Type B pancreatic cell (in vitro differentiated cells): ENCODE data around the gene RBFOX1. TPM values are rescaled to one million over a fixed set of nuclear protein-coding genes. Genes with fewer than 3 reads are reported as not detected.

Experiments used
- DNase-seq: peaks from one replicate; pipeline ENCODE4 v3.0.0; 2021; ENCODE audit warnings: mixed read lengths; ENCODE audit not compliant: unreplicated experiment; ENCODE audit errors: extremely low spot score
- H3K27ac Mint-ChIP-seq: 2 replicates; pipeline ENCODE4 v1.8.0; 2021; ENCODE audit warnings: mild to moderate bottlenecking, mixed read lengths
- H3K27me3 Mint-ChIP-seq: 2 replicates; pipeline ENCODE4 v1.8.0; 2021; ENCODE audit warnings: mixed read lengths
- H3K36me3 Mint-ChIP-seq: 2 replicates; pipeline ENCODE4 v1.8.0; 2021; ENCODE audit warnings: mixed read lengths
- H3K4me1 Mint-ChIP-seq: one replicate; pipeline ENCODE4 v1.8.0; 2021; ENCODE audit warnings: mixed read lengths; ENCODE audit not compliant: unreplicated experiment
- H3K4me3 Mint-ChIP-seq: 2 replicates; pipeline ENCODE4 v1.8.0; 2021; ENCODE audit warnings: mild to moderate bottlenecking, mixed read lengths
- H3K9me3 Mint-ChIP-seq: 2 replicates; pipeline ENCODE4 v1.8.0; 2021; ENCODE audit warnings: mixed read lengths
- CTCF ChIP-seq: fragments of 200-600 bp; sonication (generic); conservative IDR thresholded peaks from 2 replicates; pipeline ENCODE4 v1.5.0; 2021; ENCODE audit warnings: antibody characterized with exemption, mild to moderate bottlenecking
- total RNA-seq: library from RNA; stranded (reverse); gene quantifications from 2 replicates; pipeline ENCODE4 v1.2.1, GENCODE V29; 2021; ENCODE audit warnings: low replicate concordance

The RBFOX1 gene
- total RNA-seq, 1 donor from 2014 or later, result 21.0 TPM

- Mint-ChIP-seq H3K9me3 (no peaks in the 10 kb centered on the region), H3K36me3 (no peaks in the 10 kb centered on the region), H3K4me3 (no peak overlapping the region), H3K4me1 (peaks cover 12% of the 10 kb centered on the region), H3K27ac (no peak overlapping the region), H3K27me3 (peaks cover 20% of the 10 kb centered on the region)
- DNase-seq, result no peak
- TF ChIP-seq CTCF, result no peak
Observed at GRCh38 chr16:7420079-7420478, 87.4 kb downstream of the RBFOX1 start.

- H3K4me3 Mint-ChIP-seq, result no peak overlapping the region
Observed at GRCh38 chr16:7420843-7421242, 88.2 kb downstream of the RBFOX1 start.

GRCh38 chr16:7421578-7421977 is 88.9 kb downstream of the RBFOX1 start:
- Mint-ChIP-seq H3K36me3 (no peaks in the 10 kb centered on the region), H3K9me3 (no peaks in the 10 kb centered on the region), H3K27ac (no peak overlapping the region), H3K4me3 (no peak overlapping the region), H3K4me1 (peaks cover 12% of the 10 kb centered on the region), H3K27me3 (peaks cover 21% of the 10 kb centered on the region)
- TF ChIP-seq CTCF, result no peak
- no peak for DNase-seq

More at GRCh38 chr16:7420843-7421242, 88.2 kb downstream of the RBFOX1 start:
- no peaks in the 10 kb centered on the region for H3K9me3 Mint-ChIP-seq
- H3K27ac Mint-ChIP-seq, result no peak overlapping the region
- no peak for DNase-seq
- H3K4me1 Mint-ChIP-seq, result peaks cover 12% of the 10 kb centered on the region
- TF ChIP-seq CTCF, result no peak
- peaks cover 20% of the 10 kb centered on the region for H3K27me3 Mint-ChIP-seq
- H3K36me3 Mint-ChIP-seq, result no peaks in the 10 kb centered on the region

GRCh38 chr16:7422036-7422888 is 89.6 kb downstream of the RBFOX1 start:
- H3K36me3 Mint-ChIP-seq, result no peaks in the 10 kb centered on the region
- no peak for TF ChIP-seq CTCF
- peaks cover 23% of the 10 kb centered on the region for H3K27me3 Mint-ChIP-seq
- no peak overlapping the region for H3K4me3 Mint-ChIP-seq
- no peak for DNase-seq
- peaks cover 12% of the 10 kb centered on the region for H3K4me1 Mint-ChIP-seq
- H3K9me3 Mint-ChIP-seq, result no peaks in the 10 kb centered on the region
- H3K27ac Mint-ChIP-seq, result no peak overlapping the region

- H3K9me3 Mint-ChIP-seq, result no peaks in the 10 kb centered on the region
- no peak overlapping the region for H3K4me3 Mint-ChIP-seq
- peaks cover 23% of the 10 kb centered on the region for H3K27me3 Mint-ChIP-seq
- H3K4me1 Mint-ChIP-seq, result peaks cover 12% of the 10 kb centered on the region
- no peaks in the 10 kb centered on the region for H3K36me3 Mint-ChIP-seq
- H3K27ac Mint-ChIP-seq, result no peak overlapping the region
- no peak for TF ChIP-seq CTCF
- no peak for DNase-seq
Observed at GRCh38 chr16:7423434-7424044, 90.9 kb downstream of the RBFOX1 start.
